Activated T-helper 1 cell treated with Interleukin-2 at 50 U/mL for 16 hours (primary cell): ENCODE measurements around the gene KANSL1.

ENCODE experiments used
- DNase-seq: peaks from one replicate; pipeline ENCODE4 v3.0.0-alpha.2; 2020; ENCODE audit warnings: low read depth

The KANSL1 gene

GRCh38 chr17:46140645-46141197 is 52.5 kb downstream of the KANSL1 start:
- DNase-seq, result no peak

- DNase-seq, result no peak
Observed at GRCh38 chr17:46139432-46140210, 53.6 kb downstream of the KANSL1 start.

GRCh38 chr17:46138473-46138872 is 54.8 kb downstream of the KANSL1 start:
- no peak for DNase-seq

DNA sequence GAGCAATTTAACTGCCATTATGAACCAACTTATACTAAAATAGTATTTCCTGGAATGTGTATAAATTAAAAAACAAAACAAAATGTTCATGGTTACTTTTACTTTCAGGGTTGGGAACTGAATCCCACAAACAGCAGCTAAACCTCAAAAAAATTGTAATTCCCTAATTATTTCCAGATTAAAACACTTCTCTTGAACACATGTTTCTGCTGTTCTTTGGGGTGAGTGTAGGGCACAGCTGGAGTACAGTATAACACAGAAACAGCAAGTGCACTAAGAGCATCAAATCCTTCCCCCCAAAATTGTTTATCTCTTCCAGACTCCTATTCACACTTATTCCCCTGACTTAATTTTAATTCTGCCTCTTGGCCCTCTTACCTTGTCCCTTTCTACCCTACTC is 56.4 kb downstream of the KANSL1 start:
- DNase-seq, result no peak

- DNase-seq, result no peak
Observed at GRCh38 chr17:46135879-46136563, 57.2 kb downstream of the KANSL1 start.

GRCh38 chr17:46135126-46135812 is 58.0 kb downstream of the KANSL1 start:
- DNase-seq, result no peak

- DNase-seq, result no peak
Observed at GRCh38 chr17:46129302-46129701, 63.9 kb downstream of the KANSL1 start.

DNA sequence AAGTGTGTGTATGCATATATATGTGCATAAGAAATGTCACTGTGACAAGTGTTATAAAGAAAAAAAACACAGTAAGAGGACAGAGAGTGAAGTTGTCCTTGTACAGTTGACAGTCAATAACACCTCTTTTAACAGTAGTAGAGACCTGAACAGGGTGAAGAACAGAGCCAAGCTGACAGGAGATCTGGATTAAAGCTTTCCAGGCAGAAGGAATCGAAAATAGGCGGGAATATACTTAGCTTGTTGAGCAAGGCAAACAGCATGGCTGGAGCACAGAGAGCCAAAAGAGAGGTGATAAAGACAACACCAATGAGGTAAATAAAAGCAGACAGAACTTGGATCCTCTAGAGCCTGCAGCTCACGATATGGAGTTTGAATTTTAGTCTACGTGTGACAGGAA is 64.8 kb downstream of the KANSL1 start:
- DNase-seq, result no peak

DNA sequence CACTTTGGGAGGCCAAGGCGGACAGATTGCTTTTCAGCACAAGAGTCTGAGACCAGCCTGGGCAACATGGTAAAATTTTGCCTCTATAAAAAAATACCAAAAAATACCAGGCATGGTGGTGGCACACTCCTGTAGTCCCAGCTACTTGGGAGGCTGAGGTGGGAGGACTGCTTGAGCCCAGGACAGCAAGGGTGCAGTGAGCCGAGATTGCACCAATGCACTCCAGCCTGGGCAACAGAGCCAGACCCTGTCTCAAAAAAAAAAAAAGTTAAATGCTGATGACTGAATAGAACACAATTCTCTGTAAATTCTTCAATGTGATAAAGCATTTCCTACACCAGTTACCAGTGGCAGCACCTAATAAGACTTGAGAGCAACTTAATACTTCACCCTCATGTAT is 65.7 kb downstream of the KANSL1 start:
- no peak for DNase-seq

DNA sequence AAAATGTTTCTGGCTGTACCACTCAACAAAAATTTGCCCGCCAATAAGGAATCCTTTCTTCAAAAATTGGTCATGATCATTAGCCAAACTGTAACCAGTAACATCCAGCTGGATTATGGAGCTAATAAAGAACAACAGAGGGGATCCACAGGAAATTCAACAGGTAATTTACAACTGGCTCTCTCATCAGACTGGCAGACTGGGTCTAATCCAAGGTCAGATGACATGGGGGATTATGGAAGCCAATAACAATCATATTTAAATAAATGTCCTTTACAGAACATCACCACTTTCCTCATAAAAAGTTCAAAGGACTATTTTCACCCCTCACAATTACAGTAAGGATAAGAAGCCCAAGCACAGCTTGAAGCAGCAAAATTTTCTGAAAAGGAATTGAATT is 66.4 kb downstream of the KANSL1 start:
- no peak for DNase-seq

DNA sequence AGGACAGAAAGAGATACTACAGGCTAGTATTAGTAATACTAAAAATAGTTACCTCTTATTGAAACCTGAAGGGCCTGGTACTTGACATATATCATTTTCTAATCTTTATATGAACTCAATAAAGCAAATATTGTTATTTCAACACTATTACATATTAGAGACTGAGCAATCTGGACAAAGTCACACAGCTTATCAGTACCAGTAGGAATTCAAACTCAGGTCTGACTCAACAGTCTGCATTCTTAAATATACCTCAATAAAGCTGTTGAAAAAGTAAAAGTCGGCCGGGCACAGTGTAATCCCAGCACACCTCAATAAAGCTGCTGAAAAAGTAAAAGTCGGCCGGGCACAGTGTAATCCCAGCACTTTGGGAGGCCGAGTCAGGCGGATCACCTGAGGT is 67.4 kb downstream of the KANSL1 start:
- DNase-seq, result no peak

DNA sequence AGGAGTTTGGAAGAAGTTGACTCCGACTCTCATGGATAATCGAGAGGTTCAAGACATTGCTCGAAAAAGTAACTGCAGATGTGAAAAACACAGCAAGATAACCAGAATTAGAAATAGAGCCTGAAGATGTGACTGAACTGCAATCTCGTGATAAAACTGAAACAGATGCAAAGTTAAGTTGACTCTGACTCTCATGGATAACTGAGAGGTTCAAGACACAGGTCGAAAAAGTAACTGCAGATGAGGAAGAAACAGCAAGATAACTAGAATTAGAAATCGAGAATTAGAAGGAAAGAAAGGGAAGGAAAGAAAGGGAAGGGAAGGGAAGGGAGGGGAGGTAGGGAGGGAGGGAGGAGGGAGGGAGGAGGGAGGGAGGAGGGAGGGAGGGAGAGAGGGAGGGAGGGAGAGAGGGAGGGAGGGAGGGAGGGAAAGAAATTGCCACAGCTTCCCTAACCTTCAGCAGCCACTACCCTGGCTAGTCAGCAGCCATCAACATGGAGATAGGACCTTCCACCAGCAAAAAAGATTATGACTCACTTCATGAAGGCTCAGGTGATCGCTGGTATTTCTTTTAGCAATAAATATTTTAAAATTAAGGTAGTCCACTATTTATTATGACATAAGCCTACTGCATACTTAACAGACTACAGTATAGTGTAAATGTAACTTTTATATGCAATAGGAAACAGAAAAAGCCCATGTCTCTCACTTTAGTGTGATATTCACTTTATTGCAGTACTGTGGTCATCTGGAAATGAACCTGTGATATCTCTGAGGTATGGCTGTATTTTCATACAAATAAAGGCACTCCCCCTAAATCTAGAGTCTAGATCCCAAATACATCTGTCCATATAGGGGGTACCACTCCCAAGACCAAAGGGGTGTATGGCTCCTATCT is 68.3 kb downstream of the KANSL1 start:
- no peak for DNase-seq

GRCh38 chr17:46123607-46124006 is 69.6 kb downstream of the KANSL1 start:
- DNase-seq, result no peak

GRCh38 chr17:46122486-46122871 is 70.8 kb downstream of the KANSL1 start:
- DNase-seq, result no peak

GRCh38 chr17:46121841-46122485 is 71.3 kb downstream of the KANSL1 start:
- no peak for DNase-seq

DNA sequence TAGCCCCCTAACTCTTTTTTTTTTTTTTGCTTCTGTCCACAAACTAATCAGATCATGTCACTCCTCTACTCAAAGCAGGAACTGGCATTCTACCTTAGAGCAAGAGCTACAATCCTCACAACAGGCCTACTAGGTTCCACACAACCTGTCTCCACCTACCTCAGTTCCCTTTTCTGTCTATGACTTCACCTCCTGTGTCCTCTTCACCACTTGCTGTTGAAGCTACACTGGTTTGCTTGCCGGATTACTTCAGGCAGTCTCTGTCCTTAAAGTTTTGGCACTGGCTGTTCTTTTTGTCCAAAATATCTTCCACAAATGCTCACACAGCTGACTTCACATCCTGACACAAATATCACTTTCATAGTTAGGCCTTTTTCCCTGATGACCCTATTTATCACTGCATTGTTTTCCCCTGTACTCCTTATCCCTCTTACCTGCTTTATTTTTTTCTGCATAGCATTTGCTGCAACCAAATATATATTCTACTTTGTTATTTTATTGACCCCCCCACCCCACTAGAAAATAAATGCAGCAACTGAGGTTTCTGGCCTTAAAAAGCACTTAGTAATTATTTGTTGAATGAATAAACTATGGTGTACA is 72.0 kb downstream of the KANSL1 start:
- no peak for DNase-seq

GRCh38 chr17:46120537-46120936 is 72.7 kb downstream of the KANSL1 start:
- no peak for DNase-seq

DNA sequence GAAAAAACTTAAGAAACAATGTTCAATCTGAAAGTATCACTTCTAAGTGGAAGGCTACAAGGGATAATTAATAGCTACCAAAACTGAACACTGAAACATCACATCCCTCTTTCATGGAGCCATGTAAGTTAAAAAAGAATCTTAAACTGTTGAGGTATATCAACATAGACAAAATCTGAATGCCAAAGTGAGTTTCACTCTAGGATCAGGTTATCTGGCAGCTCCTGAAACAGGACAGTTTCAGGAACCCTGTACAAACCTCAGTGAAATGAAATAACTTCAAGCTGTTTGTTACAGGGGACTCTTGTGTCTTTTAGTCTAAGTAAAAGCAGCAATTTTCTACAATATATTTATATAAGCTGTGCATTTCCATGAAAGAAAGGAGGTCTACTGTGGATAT is 73.2 kb downstream of the KANSL1 start:
- DNase-seq, result no peak

GRCh38 chr17:46118964-46119363 is 74.3 kb downstream of the KANSL1 start:
- DNase-seq, result no peak

GRCh38 chr17:46117850-46118696 is 75.2 kb downstream of the KANSL1 start:
- DNase-seq, result no peak
